GM23338 (cell line): ENCODE data around the gene NDUFS4. TPM values are rescaled to one million over a fixed set of nuclear protein-coding genes. Genes with fewer than 3 reads are reported as not detected.

Source experiments
- ATAC-seq: fragments of 200-7000 bp; cut with Tn5 transposase; 3 replicates; pipeline ENCODE4 v1.9.1; 2020
- DNase-seq: peaks from one replicate; pipeline ENCODE4 v3.0.0-alpha.2; 2015; ENCODE audit warnings: low spot score
- H2AFZ ChIP-seq: fragments of 200-600 bp; sonication (generic); 2 replicates; pipeline ENCODE4 v1.8.0; 2016; ENCODE audit warnings: antibody characterized with exemption, mild to moderate bottlenecking, moderate library complexity
- H3F3A ChIP-seq: fragments of 200-600 bp; sonication (generic); replicated peaks from 2 replicates; pipeline ENCODE4 v1.8.0; 2017; ENCODE audit warnings: antibody characterized with exemption, mixed run types, low read depth
- H3K27ac ChIP-seq: fragments of 200-600 bp; sonication (generic); 2 replicates; pipeline ENCODE4 v1.6.1; 2016; ENCODE audit warnings: low read depth
- H3K27me3 ChIP-seq: fragments of 200-600 bp; sonication (generic); 2 replicates; pipeline ENCODE4 v1.8.0; 2016; ENCODE audit warnings: mild to moderate bottlenecking, mixed run types, moderate library complexity; ENCODE audit not compliant: insufficient read depth
- H3K36me3 ChIP-seq: fragments of 200-600 bp; sonication (generic); 2 replicates; pipeline ENCODE4 v1.8.0; 2016; ENCODE audit warnings: mild to moderate bottlenecking; ENCODE audit not compliant: insufficient read depth
- H3K4me1 ChIP-seq: fragments of 200-600 bp; sonication (generic); 2 replicates; pipeline ENCODE4 v1.8.0; 2016; ENCODE audit warnings: mild to moderate bottlenecking, moderate library complexity; ENCODE audit not compliant: insufficient read depth
- H3K4me2 ChIP-seq: fragments of 200-600 bp; sonication (generic); 2 replicates; pipeline ENCODE4 v1.7.1; 2017; ENCODE audit warnings: mixed run types
- H3K4me3 ChIP-seq: fragments of 200-600 bp; sonication (generic); 2 replicates; pipeline ENCODE4 v1.6.1; 2016; ENCODE audit warnings: mixed run types
- H3K79me2 ChIP-seq: fragments of 200-600 bp; sonication (generic); replicated peaks from 2 replicates; pipeline ENCODE4 v1.8.0; 2017; ENCODE audit warnings: mild to moderate bottlenecking; ENCODE audit not compliant: insufficient read depth
- H3K9me2 ChIP-seq: fragments of 200-600 bp; sonication (generic); 2 replicates; pipeline ENCODE4 v1.8.0; 2017; ENCODE audit not compliant: insufficient read depth
- H4K20me1 ChIP-seq: fragments of 200-600 bp; sonication (generic); replicated peaks from 2 replicates; pipeline ENCODE4 v1.8.0; 2017; ENCODE audit warnings: mild to moderate bottlenecking; ENCODE audit not compliant: insufficient read depth
- H3K27ac Mint-ChIP-seq: 2 replicates; pipeline ENCODE4 v1.8.0; 2020; ENCODE audit warnings: inconsistent platforms, mild to moderate bottlenecking, moderate library complexity, mixed read lengths
- H3K27me3 Mint-ChIP-seq: 3 replicates; pipeline ENCODE4 v1.8.0; 2022; ENCODE audit warnings: low read depth, mild to moderate bottlenecking, moderate library complexity, mixed read lengths, inconsistent platforms; ENCODE audit not compliant: insufficient read depth, poor library complexity
- H3K36me3 Mint-ChIP-seq: 3 replicates; pipeline ENCODE4 v1.8.0; 2021; ENCODE audit warnings: low read depth, mild to moderate bottlenecking, inconsistent platforms, moderate library complexity, mixed read lengths
- H3K4me1 Mint-ChIP-seq: 3 replicates; pipeline ENCODE4 v1.8.0; 2020; ENCODE audit warnings: mild to moderate bottlenecking, inconsistent platforms, mixed read lengths
- H3K4me3 Mint-ChIP-seq: 3 replicates; pipeline ENCODE4 v1.8.0; 2021; ENCODE audit warnings: moderate library complexity, mild to moderate bottlenecking, inconsistent platforms, mixed read lengths
- H3K9me3 Mint-ChIP-seq: 3 replicates; pipeline ENCODE4 v1.8.0; 2020; ENCODE audit warnings: moderate library complexity, mild to moderate bottlenecking, inconsistent platforms, mixed read lengths
- EZH2phosphoT487 ChIP-seq: fragments of 200-600 bp; sonication (generic); IDR thresholded peaks from one replicate; pipeline ENCODE4 v1.8.1; 2018; ENCODE audit warnings: antibody characterized with exemption; ENCODE audit not compliant: unreplicated experiment
- JUNB ChIP-seq: IDR thresholded peaks from one replicate; pipeline ENCODE4 v1.6.1; 2016; ENCODE audit warnings: antibody characterized with exemption; ENCODE audit not compliant: unreplicated experiment
- NANOG ChIP-seq: IDR thresholded peaks from 2 replicates; pipeline ENCODE4 v1.6.1; 2016; ENCODE audit warnings: antibody characterized with exemption, borderline replicate concordance
- POLR2AphosphoS5 ChIP-seq: IDR thresholded peaks from 2 replicates; pipeline ENCODE4 v1.6.1; 2016; ENCODE audit warnings: antibody characterized with exemption, low read depth
- STAT1 ChIP-seq: IDR thresholded peaks from one replicate; pipeline ENCODE4 v1.6.1; 2016; ENCODE audit warnings: antibody characterized with exemption; ENCODE audit not compliant: unreplicated experiment
- ZNF331 ChIP-seq: fragments of 250-450 bp; sonication (Bioruptor Pico); IDR thresholded peaks from 2 replicates; pipeline ENCODE4 v1.5.0; 2020; ENCODE audit warnings: low read depth, mild to moderate bottlenecking, moderate library complexity
- polyA plus RNA-seq: library from polyadenylated mRNA; unstranded; fragments of >200 nt; fragmentation: Nextera tagmentation; extraction: Ambion mirVana; gene quantifications from 2 replicates; pipeline ENCODE4 v1.2.1, GENCODE V29; 2016
- total RNA-seq: library from RNA; depleted of rRNA; stranded (reverse); fragments of >200 nt; shearing (Covaris generic); gene quantifications from 2 replicates; pipeline ENCODE4 v1.2.3, GENCODE V29; 2014
- TF ChIP-seq, protein P1 (sequence below): fragments of 250-450 bp; sonication (Bioruptor Pico); IDR thresholded peaks from 2 replicates; pipeline ENCODE4 v1.5.0; 2020; ENCODE audit warnings: mild to moderate bottlenecking, moderate library complexity
- TF ChIP-seq, protein P2 (sequence below), 2 experiments: fragments of 200-600 bp in 1 of 2; sonication (generic) in 1 of 2; conservative IDR thresholded peaks; 2 replicates each; pipeline versions ENCODE4 v1.5.1 to v1.6.1; 2016 to 2017; ENCODE audit warnings: antibody characterized with exemption in 2 of 2, low read depth in 2 of 2, mild to moderate bottlenecking in 2 of 2, moderate library complexity in 1 of 2
- TF ChIP-seq, protein P3 (sequence below): IDR thresholded peaks from one replicate; pipeline ENCODE4 v1.6.1; 2018; ENCODE audit warnings: antibody characterized with exemption; ENCODE audit not compliant: unreplicated experiment

NDUFS4 gene
- total and polyA plus RNA-seq, 2 experiments from 2014 or later, result 65.6 to 151 TPM

DNA sequence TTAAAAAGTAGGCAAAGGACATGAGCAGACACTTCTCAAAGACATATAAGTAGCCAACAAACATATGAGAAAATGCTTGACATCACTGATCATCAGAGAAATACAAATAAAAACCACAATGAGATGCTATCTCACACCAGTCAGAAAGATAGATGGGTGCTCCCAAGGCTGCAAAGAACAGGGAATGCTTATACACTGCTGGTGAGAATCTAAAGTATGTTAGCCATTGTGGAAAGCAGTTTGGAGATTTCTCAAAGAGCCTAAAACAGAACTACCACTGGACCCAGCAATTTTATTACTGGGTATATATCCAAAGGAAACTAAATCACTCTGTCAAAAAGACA, 154.2 kb downstream of the NDUFS4 start:
- H3K27me3 ChIP-seq, result no peaks in the 10 kb centered on the region
- peaks cover 11% of the 10 kb centered on the region; the same call in 2 of the 3 replicates for H3K36me3 Mint-ChIP-seq
- H3K9me3 Mint-ChIP-seq, result peaks cover 15% of the 10 kb centered on the region
- TF ChIP-seq, protein P1, sequence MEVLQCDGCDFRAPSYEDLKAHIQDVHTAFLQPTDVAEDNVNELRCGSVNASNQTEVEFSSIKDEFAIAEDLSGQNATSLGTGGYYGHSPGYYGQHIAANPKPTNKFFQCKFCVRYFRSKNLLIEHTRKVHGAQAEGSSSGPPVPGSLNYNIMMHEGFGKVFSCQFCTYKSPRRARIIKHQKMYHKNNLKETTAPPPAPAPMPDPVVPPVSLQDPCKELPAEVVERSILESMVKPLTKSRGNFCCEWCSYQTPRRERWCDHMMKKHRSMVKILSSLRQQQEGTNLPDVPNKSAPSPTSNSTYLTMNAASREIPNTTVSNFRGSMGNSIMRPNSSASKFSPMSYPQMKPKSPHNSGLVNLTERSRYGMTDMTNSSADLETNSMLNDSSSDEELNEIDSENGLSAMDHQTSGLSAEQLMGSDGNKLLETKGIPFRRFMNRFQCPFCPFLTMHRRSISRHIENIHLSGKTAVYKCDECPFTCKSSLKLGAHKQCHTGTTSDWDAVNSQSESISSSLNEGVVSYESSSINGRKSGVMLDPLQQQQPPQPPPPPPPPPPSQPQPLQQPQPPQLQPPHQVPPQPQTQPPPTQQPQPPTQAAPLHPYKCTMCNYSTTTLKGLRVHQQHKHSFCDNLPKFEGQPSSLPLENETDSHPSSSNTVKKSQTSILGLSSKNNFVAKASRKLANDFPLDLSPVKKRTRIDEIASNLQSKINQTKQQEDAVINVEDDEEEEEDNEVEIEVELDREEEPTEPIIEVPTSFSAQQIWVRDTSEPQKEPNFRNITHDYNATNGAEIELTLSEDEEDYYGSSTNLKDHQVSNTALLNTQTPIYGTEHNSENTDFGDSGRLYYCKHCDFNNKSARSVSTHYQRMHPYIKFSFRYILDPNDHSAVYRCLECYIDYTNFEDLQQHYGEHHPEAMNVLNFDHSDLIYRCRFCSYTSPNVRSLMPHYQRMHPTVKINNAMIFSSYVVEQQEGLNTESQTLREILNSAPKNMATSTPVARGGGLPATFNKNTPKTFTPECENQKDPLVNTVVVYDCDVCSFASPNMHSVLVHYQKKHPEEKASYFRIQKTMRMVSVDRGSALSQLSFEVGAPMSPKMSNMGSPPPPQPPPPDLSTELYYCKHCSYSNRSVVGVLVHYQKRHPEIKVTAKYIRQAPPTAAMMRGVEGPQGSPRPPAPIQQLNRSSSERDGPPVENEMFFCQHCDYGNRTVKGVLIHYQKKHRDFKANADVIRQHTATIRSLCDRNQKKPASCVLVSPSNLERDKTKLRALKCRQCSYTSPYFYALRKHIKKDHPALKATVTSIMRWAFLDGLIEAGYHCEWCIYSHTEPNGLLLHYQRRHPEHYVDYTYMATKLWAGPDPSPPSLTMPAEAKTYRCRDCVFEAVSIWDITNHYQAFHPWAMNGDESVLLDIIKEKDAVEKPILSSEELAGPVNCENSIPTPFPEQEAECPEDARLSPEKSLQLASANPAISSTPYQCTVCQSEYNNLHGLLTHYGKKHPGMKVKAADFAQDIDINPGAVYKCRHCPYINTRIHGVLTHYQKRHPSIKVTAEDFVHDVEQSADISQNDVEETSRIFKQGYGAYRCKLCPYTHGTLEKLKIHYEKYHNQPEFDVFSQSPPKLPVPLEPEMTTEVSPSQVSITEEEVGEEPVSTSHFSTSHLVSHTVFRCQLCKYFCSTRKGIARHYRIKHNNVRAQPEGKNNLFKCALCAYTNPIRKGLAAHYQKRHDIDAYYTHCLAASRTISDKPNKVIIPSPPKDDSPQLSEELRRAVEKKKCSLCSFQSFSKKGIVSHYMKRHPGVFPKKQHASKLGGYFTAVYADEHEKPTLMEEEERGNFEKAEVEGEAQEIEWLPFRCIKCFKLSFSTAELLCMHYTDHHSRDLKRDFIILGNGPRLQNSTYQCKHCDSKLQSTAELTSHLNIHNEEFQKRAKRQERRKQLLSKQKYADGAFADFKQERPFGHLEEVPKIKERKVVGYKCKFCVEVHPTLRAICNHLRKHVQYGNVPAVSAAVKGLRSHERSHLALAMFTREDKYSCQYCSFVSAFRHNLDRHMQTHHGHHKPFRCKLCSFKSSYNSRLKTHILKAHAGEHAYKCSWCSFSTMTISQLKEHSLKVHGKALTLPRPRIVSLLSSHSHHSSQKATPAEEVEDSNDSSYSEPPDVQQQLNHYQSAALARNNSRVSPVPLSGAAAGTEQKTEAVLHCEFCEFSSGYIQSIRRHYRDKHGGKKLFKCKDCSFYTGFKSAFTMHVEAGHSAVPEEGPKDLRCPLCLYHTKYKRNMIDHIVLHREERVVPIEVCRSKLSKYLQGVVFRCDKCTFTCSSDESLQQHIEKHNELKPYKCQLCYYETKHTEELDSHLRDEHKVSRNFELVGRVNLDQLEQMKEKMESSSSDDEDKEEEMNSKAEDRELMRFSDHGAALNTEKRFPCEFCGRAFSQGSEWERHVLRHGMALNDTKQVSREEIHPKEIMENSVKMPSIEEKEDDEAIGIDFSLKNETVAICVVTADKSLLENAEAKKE (CRISPR knock-in tag), result no peak
- TF ChIP-seq ZNF331 (CRISPR knock-in tag) (no peak), STAT1 (no peak), JUNB (no peak), NANOG (no peak), EZH2phosphoT487 (no peak), POLR2AphosphoS5 (no peak)
- TF ChIP-seq, protein P2, sequence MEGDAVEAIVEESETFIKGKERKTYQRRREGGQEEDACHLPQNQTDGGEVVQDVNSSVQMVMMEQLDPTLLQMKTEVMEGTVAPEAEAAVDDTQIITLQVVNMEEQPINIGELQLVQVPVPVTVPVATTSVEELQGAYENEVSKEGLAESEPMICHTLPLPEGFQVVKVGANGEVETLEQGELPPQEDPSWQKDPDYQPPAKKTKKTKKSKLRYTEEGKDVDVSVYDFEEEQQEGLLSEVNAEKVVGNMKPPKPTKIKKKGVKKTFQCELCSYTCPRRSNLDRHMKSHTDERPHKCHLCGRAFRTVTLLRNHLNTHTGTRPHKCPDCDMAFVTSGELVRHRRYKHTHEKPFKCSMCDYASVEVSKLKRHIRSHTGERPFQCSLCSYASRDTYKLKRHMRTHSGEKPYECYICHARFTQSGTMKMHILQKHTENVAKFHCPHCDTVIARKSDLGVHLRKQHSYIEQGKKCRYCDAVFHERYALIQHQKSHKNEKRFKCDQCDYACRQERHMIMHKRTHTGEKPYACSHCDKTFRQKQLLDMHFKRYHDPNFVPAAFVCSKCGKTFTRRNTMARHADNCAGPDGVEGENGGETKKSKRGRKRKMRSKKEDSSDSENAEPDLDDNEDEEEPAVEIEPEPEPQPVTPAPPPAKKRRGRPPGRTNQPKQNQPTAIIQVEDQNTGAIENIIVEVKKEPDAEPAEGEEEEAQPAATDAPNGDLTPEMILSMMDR (conservative IDR thresholded peaks at IDR 0.05; ENCODE audit: low read depth in 2 of 2), result no peak
- TF ChIP-seq, protein P3, sequence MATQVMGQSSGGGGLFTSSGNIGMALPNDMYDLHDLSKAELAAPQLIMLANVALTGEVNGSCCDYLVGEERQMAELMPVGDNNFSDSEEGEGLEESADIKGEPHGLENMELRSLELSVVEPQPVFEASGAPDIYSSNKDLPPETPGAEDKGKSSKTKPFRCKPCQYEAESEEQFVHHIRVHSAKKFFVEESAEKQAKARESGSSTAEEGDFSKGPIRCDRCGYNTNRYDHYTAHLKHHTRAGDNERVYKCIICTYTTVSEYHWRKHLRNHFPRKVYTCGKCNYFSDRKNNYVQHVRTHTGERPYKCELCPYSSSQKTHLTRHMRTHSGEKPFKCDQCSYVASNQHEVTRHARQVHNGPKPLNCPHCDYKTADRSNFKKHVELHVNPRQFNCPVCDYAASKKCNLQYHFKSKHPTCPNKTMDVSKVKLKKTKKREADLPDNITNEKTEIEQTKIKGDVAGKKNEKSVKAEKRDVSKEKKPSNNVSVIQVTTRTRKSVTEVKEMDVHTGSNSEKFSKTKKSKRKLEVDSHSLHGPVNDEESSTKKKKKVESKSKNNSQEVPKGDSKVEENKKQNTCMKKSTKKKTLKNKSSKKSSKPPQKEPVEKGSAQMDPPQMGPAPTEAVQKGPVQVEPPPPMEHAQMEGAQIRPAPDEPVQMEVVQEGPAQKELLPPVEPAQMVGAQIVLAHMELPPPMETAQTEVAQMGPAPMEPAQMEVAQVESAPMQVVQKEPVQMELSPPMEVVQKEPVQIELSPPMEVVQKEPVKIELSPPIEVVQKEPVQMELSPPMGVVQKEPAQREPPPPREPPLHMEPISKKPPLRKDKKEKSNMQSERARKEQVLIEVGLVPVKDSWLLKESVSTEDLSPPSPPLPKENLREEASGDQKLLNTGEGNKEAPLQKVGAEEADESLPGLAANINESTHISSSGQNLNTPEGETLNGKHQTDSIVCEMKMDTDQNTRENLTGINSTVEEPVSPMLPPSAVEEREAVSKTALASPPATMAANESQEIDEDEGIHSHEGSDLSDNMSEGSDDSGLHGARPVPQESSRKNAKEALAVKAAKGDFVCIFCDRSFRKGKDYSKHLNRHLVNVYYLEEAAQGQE, result no peak
- H3K27ac ChIP-seq, result no peak overlapping the region
- no peak overlapping the region for H3K4me3 ChIP-seq
- H3K9me2 ChIP-seq, result peaks cover 1% of the 10 kb centered on the region; the same call in 1 of the 2 replicates
- H3K79me2 ChIP-seq, result no peaks in the 10 kb centered on the region
- no peaks in the 10 kb centered on the region for H3K4me1 Mint-ChIP-seq
- ATAC-seq, result no peak
- no peaks in the 10 kb centered on the region for H4K20me1 ChIP-seq
- H3K4me2 ChIP-seq, result no peak overlapping the region
- H3K4me3 Mint-ChIP-seq, result no peak overlapping the region
- no peak overlapping the region for H2AFZ ChIP-seq
- no peaks in the 10 kb centered on the region for H3F3A ChIP-seq
- H3K27me3 Mint-ChIP-seq, result peaks cover 2% of the 10 kb centered on the region
- H3K36me3 ChIP-seq, result no peaks in the 10 kb centered on the region
- DNase-seq, result no peak
- no peaks in the 10 kb centered on the region for H3K4me1 ChIP-seq
- H3K27ac Mint-ChIP-seq, result no peak overlapping the region
